HG03060 (cell line): Measurements from ENCODE around the gene ASCL5.

ENCODE experiments used
- ATAC-seq: cut with Tn5 transposase; IDR thresholded peaks from one replicate; pipeline ENCODE4 v1.9.1; 2021; ENCODE audit warnings: low read depth, moderate number of reproducible peaks; ENCODE audit not compliant: unreplicated experiment

ASCL5 gene

DNA sequence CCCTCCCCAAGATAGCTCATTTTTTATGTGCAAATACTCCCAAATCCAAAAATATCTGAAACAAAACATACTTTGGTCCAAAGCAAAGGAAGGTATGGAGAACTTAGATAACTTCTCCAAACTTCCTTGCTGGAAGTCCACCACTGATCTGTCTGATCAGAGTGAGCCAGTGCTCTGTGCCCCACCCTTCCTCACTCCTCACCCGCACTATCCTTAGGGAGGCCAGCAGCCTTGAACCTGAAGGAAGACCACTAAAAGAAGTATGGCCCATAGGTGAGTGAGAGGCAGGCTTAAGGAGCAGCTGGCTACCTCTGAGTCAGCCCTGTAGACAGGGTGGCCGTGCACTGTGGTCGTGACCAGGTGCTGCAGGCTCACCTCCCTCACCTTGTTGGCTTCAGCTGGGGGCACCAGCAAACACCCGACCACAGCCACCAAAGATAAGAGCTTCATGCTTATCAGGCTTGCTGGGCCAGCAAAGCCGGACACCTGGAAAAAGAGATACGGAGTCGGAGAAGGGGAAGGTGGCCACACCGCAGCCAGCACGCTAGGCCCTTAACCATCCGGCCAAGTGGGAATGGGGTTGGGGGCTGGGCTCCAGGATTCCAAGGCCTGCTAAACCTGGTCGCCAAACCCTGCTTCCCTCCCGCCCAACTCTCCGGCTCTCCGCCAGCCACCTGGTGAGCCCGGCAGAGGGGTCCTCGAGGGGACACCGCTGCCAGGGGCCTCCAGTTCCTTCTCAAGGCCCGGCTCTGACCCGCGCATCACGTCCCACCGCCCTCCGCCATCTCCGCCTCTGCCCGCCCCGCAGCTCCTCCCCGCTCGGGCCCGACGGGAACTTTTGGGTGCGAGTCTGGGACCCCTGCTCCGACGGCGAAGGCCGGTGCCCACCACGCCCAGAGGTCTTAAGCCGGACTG, 26.7 kb upstream of the ASCL5 start:
- peak; percentile 25 for ATAC-seq

DNA sequence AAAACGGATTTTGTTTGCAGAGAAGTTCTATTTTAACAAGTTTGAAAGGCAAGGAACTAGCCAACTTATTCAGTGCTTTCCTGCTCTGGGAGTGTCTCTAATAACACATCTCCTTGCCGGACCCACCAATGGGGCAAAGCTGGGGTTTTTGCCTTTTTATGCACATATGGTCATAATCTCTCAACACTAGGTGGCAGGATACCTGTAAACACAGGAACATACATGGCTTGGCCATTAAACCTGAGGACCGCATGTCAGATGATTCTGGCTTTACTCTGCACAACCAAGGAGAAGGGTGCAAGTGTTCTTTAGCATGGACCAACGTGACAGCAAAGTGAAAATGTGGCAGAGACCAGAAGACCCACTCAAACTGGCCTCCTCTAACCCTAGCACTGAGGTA, 22.4 kb upstream of the ASCL5 start:
- ATAC-seq = no peak

DNA sequence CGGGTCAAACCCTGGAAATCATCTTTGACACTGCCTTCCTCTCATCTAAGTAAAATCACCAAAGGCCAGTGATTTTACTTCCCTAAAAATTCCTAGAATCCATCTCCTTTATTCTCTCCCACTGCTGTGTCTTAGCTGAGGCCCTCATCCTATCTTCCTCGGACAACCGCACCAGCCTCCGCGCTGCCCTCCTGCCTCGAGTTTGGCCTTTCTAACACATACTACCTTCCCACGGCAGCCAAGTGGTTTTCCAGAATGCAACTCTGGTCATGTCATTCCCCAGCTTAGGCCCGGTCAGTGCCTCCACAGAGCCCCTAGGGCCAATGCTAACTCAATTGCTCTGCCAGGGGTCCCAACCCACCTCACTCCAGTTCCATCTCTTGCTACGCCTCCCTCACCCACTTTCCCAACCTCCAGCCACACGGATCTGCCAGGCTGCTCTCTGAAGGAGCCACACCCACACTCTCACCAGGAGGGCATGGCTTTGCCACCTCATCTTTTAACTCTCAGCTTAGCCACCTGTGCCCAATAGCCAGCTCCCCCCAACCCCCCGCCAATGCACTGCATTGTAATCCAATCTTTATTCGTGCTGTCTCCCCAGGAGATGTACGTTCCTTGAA, 20.5 kb upstream of the ASCL5 start:
- ATAC-seq = no peak

DNA sequence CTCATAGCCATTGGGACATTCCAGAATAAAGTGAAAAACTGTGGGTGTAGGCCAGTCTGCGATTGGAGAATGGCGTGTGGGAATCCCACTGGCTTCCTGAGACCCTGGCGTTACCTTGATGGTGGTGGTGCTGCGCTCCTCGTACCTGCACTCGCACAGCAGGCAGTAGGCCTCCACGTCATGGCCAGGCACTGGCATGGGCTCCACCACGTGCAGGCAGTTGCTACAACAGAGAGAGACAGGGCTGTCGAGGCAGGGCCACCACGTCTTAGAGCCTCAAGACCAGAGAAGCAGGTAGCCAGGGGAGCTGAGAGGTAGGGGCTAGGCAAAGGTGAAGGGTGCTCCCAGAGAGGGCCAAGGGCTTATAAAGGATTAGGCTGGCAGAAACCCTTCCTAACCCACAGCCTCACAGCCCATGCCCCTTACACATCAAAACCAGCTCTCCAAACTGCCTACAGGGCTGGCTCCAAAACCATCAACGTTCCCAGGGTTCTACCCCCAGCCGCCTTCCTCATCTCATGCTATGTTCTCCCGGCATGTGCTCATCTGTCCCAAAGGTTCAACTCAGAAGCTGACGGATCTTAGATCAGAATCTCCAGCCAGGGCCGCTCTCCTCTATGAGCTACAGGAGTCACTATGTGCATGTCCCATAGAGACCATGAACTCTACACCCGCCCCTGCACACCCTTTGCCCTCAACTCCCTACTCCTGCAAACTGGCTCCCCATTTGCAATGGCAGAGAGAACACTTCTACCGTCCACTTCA, 19.8 kb upstream of the ASCL5 start:
- no peak for ATAC-seq

DNA sequence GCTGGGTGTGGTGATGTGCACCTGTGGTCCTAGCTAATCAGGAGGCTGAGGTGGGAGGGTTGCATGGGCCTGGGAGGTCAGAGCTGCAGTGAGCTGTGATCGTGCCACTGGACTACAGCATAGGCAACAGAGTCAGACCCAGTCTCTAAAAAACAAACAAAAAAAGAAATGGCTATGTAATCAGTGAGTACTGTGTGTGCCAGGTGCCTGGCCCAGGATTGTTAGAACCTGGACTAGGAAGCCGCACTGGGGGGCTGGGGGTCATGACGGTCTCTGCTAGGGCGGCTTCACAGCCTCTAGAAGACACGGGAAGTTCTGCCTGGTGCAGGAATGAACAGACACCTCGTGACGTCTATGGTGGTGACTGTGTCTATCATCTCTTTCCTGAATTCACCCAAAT, 18.8 kb upstream of the ASCL5 start:
- ATAC-seq = no peak

DNA sequence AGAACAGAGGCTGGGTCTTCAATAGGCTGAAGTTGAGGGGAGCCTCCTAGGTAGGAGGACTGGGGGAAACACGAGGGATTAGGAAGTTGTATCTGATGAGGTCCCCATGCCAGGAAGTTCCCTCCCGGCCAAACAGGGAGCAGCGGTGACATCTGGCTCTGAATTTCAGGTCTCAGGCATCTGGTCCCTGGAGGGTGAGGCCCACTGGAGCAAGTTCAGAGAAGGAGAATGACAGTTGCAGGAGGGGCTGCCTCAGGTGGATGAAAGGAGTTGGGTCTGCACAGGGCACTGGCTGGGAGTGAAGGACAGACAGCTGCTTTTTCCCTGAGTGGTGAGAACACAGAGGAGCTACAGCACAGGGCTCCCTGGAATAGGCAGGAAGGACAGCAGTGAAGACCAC, 18.1 kb upstream of the ASCL5 start:
- ATAC-seq = no peak

DNA sequence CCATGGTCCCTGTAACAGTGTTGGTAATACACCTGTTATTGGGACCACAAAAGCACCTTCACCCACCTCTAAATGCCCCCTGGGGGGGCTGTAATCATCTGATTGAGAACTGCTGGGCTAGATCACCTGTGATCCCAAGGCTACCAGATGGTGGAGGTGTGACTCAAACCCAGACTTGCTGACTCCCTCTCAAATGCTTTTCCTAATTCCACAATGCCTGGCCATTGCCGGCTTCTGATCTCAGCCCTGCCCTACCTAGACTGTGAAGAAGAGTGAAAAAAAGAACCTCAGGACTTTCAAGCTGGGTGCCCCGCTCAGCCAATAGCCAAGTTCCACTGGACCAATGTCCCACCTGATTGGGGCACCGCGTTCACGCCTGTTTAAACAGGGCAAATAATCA, 17.7 kb upstream of the ASCL5 start:
- ATAC-seq = no peak

DNA sequence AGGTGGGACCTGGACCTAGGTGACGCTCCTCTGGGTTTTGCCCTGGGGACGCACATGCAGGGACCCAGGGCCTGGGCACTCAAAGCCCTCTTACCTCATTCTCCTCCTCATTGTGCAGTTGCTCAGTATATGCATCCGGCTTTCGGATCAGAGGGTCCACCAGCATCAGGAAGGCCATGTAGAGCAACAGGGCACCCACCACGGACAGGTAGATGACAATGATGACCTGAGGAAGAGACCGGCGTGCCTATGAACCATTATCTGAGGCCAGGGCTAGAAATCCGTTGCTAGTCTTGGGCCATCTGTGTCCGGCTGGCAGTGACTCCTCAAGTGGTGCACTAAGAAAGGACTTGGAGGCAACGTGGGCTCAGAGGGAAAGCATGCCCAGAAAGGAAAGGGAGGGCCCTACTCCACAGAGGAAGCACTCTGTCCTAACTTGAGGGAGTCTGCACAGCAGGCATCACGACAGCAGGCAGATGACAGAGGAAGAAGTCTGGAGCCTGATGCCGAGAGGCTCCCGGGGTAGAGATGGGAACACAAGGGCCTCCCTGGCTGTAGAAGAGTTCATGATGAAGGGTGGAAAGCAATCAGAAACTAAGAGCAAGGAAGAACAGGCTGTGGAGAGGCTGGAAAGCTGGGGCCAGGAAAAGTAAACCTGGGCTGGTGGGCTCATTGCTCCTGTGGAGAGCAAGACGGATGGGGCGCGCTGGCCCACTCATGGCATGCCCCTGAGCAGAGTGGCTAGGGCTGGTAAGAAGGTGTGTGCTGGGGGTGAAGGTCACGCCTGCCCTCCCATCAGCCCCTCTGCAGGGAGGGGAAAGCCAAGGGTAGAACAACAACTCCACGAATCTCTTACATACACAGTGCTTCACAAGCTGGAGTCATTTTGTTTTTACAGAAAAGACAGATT, 17.0 kb upstream of the ASCL5 start:
- no peak for ATAC-seq

DNA sequence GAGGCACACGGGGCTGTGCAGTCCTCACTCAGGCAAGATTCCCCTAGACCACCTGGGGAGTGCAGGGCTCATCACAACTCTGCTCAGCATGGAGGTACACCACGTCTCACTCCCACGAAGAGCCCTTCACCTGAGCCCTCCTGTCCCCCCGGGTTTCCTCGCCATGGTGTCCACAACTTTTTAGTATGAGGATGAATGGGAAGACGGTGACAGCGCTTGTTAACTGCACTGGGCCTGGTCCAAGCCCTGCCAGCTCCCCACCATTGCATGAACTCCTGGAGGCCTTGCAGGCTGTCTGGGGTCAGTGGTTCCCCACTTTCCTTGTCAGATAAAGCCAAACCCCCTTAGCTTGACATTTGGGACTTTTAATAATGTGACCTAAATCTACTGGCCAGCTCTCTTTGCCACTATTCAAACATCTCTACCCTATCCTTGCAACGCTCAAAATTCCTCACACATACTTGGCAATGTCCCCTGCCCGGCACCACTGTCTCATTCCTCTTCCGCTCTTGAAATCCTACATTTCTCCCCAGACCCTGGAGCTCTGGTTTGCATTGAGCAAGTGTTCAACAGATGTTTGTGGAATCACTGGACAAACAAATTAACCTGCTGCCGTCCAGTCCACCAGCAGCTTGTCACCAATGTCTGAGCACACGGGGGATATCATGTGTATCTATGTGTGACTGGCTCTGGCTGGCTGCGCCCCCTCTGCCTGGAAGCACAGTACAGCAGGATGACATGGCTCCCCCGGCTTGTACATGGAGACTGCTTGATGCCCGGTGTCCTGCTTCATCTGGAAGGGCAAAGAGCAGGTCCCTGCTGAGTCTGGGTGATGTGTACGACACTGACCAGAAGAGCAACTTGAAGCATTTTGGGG, 16.1 kb upstream of the ASCL5 start:
- ATAC-seq = no peak

DNA sequence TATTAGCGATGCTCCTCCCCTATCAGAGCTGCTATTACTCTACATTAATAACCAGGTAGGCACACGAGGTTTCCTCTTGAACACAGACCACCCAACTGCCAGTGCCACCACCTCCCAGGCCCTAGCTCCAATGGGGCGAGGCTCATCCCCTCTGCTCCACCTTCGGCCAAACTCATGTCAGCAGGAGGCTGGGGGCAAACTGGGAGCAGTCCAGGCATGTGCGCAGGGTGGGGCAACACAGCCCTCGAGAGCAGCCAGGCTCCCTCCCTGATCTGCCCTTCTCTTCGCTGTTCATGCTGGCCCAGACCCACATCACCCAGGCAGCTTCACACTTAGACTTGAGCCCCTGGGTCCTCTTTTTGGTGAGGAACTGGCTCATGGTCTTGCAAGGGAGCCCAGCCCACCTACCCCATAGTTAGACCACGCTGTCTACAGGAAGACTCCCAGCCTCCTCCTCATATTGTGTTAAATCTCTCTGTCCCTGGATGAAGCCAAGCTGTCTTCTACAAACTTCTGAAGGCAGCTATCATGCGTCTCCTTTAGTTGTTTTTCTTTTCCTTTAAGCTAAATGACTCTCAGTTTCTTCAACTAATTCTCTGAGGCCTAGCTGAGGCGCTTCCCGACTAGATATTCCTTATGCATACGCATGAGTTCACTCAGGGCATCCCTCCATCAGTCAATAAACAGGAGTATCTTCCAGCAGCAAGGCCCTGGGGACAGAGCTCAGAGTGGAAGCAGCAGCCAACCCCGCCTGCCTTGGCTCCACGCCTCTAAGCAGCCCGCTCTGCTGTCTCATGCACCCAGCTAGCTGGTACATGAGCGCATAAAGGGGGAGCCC, 15.2 kb upstream of the ASCL5 start:
- ATAC-seq = no peak

DNA sequence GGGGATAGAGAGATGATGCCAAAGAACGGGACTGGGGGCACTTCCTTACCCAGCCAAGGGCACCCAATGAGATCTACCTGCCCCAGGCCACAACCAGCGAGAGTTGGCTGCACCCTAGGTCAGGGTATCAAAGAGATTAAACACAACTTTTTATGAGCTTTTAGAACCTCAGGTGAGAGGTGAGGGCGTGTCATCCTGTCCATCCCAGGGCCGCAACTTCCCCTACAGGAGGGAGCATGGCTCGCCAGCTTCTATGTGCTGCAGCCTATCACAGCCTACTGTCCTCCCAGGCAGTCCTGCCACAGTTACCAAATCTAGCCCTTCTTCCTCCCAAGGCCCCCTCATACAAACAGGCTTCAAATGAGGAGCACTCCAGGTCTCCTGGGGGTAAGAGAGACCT, 14.4 kb upstream of the ASCL5 start:
- no peak for ATAC-seq

DNA sequence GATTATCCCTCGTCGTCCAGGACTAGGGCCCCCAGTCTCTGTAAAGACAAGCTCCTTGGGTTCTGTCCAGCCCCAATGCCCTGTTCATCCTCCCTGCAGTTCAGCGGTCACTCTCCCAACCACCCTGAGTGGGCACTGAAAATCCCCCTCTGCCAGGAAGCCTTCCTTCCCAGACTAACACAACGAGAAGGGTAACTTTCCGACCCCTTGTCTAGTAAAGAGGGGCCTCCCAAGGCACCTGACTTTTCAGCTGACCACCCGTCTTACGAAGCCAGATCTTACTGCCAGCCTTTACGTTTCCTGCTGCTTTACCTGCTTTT, 13.9 kb upstream of the ASCL5 start:
- no peak for ATAC-seq

DNA sequence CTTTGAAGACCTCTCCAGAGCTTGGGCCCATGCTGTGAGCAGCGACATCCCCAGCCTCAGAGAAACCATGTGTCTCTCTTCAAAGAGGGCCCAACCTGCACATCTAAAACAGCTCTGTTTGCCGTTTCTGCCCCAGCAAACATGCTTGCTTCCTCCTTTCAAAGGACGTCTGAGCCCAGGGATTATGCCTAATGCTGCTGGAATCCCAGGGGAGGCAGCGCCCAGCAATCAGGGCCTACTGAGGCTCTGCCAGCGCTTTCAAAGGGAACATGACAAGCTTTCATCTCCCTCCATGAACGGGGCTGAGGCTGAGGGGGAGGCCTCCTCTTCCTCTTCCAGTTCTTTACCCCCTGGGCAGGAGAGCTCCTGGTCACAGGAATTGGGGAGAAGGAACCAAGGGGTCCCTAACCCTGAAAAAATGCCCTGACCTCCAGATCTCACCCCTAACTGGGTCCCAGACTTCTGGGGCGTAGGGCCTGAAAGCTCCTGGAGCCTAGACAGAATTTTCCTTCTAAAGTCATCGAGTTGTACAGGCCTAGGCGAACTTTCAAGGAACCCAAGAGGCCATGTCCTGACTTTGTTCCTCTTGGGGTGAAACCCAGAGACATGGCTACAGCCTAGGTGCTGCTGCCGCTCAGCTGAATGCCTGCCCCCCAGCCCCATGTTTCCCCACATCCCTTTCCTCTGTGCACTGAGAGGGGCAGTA, 13.4 kb upstream of the ASCL5 start:
- ATAC-seq = no peak

DNA sequence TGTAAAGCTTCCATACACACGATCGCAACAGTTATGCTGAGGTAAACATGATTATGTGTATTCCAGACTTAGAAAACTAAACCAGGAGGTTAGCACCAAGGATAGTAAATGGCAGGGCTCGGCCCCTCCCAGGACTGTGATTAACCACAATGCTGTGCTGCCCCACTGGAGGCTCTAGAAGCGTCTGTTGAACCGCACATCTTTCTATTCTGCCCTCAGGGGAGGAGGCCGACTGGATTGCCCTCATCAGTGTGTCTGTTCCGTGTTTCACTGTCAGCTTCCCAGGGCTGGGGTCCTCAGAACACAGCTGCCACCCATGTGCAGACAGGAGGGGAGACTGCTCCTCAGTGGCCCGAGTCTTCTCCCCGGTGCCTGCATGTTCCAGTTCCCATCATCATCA, 12.8 kb upstream of the ASCL5 start:
- ATAC-seq = no peak

DNA sequence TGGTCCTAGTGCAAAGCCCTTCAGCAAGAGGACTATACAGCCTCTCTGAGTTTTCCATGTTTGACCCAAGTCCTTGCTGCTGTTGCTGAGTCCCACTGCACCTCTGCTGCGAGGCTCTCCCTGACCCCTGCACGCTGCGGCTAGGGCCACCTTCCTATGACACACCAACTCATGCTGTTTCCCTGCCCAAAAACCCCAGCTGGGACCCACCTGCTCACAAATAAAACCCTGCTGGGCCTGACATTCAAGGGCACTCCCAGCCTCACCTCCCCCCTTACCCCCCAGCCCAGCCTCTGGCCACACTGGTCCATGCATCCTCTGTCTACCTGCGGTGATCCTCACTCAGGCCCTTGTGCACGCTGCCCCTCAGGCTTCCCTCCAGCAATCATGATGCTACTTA, 12.3 kb upstream of the ASCL5 start:
- ATAC-seq = no peak

DNA sequence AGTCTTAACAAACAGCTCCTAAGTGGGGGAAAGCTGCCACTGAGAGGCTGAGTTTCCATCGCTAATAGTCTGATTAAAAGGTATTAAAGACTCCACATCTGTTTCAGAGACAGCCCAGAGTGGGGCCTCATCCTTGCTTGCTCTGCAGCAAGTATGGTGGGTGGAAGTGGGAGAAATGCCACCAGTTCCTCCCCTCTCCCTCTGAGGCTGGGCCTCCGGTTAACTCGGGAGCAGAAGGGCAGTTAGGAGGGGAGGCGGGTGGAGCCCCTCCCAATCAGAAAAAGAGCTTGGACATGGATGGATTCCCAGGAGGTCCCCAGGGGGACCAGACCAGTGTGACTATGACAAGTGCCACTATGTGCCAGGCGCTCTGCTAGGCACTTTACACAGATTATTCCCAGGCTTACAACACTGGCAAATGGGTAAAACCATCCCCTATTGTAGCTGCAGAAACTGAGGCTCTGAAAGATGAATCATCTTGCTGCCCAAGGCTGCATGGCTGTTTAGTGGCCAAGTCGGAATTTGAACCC, 11.4 kb upstream of the ASCL5 start:
- ATAC-seq = no peak

DNA sequence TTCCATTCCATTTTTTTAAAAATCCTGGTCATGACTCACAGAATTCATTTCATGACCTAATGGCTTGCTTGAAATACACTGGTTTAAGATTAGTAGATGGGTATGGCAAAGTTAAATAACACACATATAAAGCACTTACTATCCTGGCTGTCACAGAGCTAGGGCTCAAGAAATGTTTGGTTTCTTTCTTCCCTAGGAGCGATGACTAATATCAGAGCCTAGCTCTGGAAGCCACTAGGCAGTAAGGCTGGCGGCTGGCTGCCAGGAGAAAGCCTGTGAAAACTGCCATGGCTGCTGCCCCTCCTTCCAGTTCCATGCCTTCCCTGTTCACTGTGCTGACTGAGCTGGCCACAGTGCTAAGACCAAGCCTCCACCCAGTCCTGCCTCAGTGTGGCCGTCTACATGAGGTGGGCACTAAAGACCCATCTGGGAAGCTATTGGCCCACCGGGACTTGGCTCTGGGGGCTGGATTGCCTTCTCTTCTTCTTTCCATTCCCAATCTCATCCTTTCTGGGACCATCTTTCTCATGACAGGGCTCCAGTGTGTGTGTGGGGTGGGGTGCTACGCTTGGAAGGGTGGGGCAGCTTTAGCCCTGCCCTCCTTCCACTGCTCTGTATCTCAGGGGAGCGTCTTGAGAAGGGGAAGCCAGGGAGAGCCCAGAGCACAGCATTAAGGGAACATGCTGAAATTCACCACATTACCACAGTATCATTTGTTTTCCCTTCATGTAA, 10.8 kb upstream of the ASCL5 start:
- no peak for ATAC-seq
